ENCODE data around the gene SLC66A2.

GRCh38 chr18:79912994-79913831, 38.2 kb downstream of the SLC66A2 start:
- TF ChIP-seq NFIC (IDR thresholded peaks at IDR 0.05), result no peak
- TF ChIP-seq RAD21 (IDR thresholded peaks at IDR 0.05; ENCODE audit: low read depth), result no peak
- TF ChIP-seq MAX (IDR thresholded peaks at IDR 0.05), result no peak
- TF ChIP-seq YY1 (IDR thresholded peaks at IDR 0.05; ENCODE audit: low read depth), result no peak
- TF ChIP-seq CEBPB (IDR thresholded peaks at IDR 0.05), result no peak
- TF ChIP-seq ZBTB7A (IDR thresholded peaks at IDR 0.05; ENCODE audit: low read depth), result no peak
- TF ChIP-seq CREB1 (IDR thresholded peaks at IDR 0.05; ENCODE audit: low read depth), result no peak
- no peak for TF ChIP-seq TCF12 (IDR thresholded peaks at IDR 0.05; ENCODE audit: low read depth)
- no peak for TF ChIP-seq EP300 (IDR thresholded peaks at IDR 0.05; ENCODE audit: borderline replicate concordance)
